ENCODE data around the gene MACROD2. TPM values are rescaled to one million over a fixed set of nuclear protein-coding genes. Genes with fewer than 3 reads are reported as not detected.

MACROD2 gene
- total RNA-seq, 2 experiments from 2014 or later, result not detected

DNA sequence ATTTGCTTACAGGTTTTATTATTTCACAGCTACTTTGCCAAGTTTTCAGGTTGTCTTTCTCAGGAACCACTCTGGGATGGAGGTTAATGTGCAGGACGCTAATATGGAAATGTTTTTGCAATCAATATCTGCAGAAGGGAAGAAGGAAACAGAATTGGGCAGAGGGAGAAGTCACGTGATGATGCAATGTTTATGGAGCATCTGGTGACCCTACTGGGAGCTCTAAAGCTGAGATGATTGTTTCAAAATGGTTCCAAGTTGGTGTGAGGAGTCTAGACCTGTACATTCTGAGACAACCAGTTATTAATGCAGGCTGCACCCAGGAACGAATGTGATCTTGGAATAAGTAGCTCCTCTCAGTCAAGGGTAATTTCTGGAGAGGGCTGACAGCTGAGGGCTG is 1247.5 kb downstream of the MACROD2 start:
- H3K4me3 Mint-ChIP-seq, result no peak overlapping the region
- no peaks in the 10 kb centered on the region for H3K36me3 Mint-ChIP-seq (ENCODE audit: low read depth)
- CTCF ChIA-PET, result interaction anchor here (0.8 kb wide), 1 partner anchor 18 kb away, joined by 3 read pairs; no protein-coding TSS in a partner anchor
- DNase-seq, result no peak
- no peaks in the 10 kb centered on the region for H3K4me1 Mint-ChIP-seq
- H3K27me3 Mint-ChIP-seq, result no peaks in the 10 kb centered on the region
- H3K27ac Mint-ChIP-seq, result no peak overlapping the region
- POLR2A ChIA-PET, result no interaction called here
- H3K9me3 Mint-ChIP-seq, result peaks cover 5% of the 10 kb centered on the region

DNA sequence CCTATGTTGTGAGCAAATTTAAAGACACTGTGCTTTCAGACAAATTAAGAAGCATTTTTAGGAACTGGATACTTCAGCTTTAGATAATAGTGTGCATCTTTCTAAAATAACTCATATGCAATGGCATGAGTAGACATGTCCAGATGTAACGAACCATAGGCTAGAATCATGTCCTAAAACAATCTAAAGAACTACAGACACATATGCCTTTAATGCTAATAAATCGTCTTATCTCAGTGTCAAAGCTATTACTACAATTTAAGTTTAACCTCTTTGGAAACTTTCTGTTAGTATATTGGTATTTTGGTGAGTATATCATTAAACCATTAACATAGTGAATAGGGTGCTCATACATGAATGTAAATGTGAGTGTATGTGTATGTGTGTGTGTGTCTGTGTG is 1250.6 kb downstream of the MACROD2 start:
- DNase-seq, result no peak
- Mint-ChIP-seq H3K27ac (no peak overlapping the region), H3K4me1 (no peaks in the 10 kb centered on the region), H3K36me3 (ENCODE audit: low read depth) (no peaks in the 10 kb centered on the region), H3K27me3 (no peaks in the 10 kb centered on the region), H3K9me3 (peaks cover 9% of the 10 kb centered on the region), H3K4me3 (no peak overlapping the region)
- ChIA-PET CTCF (no interaction called here), POLR2A (no interaction called here)

DNA sequence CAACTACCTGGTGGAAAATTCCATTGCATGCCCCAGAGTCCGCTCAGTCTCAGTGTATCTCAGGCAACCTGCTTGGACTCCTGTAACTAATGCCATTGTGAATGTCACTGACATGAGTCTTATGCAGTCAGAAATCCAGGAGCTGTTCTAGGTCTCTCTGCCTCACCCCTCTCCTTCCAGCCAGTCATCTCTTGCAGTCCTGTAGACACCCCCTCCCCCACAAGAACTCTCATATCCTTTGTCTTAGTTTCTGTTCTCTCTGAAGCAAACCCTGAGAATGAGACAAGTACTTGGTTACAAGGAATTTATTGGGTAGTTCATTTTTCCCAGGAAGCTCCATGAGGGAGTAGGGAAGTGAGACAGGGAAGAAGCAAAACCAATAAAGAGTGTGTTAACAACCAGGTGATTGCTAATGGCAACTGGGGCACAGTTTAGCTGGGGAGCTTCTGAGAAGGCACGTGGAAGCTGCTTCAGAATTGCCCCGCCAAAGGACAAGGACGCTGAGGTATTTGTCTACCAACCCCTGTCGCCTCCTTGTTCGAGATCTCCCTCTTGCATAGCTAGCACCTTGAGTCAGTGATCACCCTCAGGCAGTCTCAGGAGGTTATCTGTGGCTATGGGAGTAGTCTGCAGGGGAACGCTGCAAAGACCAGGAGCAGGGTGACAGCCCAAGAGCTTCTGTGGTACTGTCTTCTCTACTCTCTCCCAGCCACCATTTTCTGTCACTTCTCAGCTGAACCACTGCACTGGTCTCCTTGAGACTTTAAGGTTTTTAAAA is 1253.5 kb downstream of the MACROD2 start:
- H3K4me3 Mint-ChIP-seq, result no peak overlapping the region
- ChIA-PET CTCF (no interaction called here), POLR2A (no interaction called here)
- no peaks in the 10 kb centered on the region for H3K36me3 Mint-ChIP-seq (ENCODE audit: low read depth)
- no peaks in the 10 kb centered on the region for H3K27me3 Mint-ChIP-seq
- DNase-seq, result no peak
- peaks cover 7% of the 10 kb centered on the region for H3K9me3 Mint-ChIP-seq
- no peaks in the 10 kb centered on the region for H3K4me1 Mint-ChIP-seq
- no peak overlapping the region for H3K27ac Mint-ChIP-seq

DNA sequence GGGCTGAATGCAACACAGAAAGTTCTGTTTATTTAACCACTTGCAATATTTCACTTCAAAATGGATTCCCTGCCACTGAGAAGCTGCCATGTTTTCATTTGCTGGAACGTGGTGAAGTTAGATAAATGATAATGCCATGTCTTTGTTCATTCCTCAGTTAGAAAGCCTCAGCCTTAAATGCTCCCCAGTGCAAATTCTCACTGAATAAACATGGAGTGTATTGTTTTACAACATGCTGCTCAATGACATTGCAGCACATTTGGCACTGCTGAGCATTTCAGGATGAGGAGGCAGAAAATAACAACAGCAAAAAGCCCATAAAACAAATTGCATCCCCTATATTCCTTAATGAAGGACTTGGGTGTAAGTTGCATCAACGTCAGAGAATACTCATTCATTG is 1255.9 kb downstream of the MACROD2 start:
- H3K4me1 Mint-ChIP-seq, result no peaks in the 10 kb centered on the region
- POLR2A ChIA-PET, result no interaction called here
- H3K27me3 Mint-ChIP-seq, result no peaks in the 10 kb centered on the region
- peaks cover 9% of the 10 kb centered on the region for H3K9me3 Mint-ChIP-seq
- no peak overlapping the region for H3K4me3 Mint-ChIP-seq
- CTCF ChIA-PET, result no interaction called here
- no peak overlapping the region for H3K27ac Mint-ChIP-seq
- no peaks in the 10 kb centered on the region for H3K36me3 Mint-ChIP-seq (ENCODE audit: low read depth)
- no peak for DNase-seq

DNA sequence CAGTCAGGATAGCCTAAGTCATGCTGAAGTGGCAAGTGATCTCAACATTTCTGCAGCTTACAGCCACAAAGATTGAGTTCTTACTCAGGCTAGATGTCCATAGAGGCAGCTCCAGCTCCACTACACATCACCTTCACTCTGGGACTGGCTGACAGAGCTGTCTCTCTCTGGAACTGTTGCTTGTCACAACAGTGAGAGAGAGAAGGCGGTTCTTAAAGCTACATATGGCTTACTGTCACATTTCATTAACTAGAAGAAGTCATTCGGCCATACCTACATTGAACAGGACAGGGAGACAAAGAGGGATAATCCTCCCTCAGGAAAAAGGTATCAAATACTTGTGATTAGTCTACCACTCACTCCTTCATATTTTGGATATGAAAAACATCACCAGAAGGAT is 1257.0 kb downstream of the MACROD2 start:
- no peaks in the 10 kb centered on the region for H3K4me1 Mint-ChIP-seq
- peaks cover 9% of the 10 kb centered on the region for H3K9me3 Mint-ChIP-seq
- no peak overlapping the region for H3K27ac Mint-ChIP-seq
- no peak for DNase-seq
- no peak overlapping the region for H3K4me3 Mint-ChIP-seq
- H3K36me3 Mint-ChIP-seq (ENCODE audit: low read depth), result no peaks in the 10 kb centered on the region
- no peaks in the 10 kb centered on the region for H3K27me3 Mint-ChIP-seq
- ChIA-PET POLR2A (no interaction called here), CTCF (no interaction called here)

DNA sequence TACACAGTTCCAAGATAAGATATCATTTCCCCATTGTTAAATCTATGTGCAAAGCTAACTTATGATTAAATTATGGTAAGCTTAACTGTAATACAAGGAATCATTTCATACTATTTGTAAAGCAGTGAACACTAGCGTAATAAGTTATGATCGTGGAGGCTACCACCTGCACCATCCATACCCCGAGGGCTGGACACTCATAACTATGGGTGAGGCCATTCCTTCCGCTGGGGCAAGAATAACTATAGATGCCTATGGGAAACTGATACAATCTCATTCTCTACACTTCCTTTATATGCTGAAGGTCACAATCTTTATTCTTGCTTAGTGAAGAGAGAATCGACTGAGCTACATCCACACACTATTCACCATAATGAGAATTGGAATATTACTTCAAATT is 1258.1 kb downstream of the MACROD2 start:
- Mint-ChIP-seq H3K4me3 (no peak overlapping the region), H3K27ac (no peak overlapping the region), H3K27me3 (no peaks in the 10 kb centered on the region), H3K9me3 (peaks cover 5% of the 10 kb centered on the region), H3K4me1 (no peaks in the 10 kb centered on the region), H3K36me3 (ENCODE audit: low read depth) (no peaks in the 10 kb centered on the region)
- CTCF ChIA-PET, result no interaction called here
- POLR2A ChIA-PET, result no interaction called here
- no peak for DNase-seq

DNA sequence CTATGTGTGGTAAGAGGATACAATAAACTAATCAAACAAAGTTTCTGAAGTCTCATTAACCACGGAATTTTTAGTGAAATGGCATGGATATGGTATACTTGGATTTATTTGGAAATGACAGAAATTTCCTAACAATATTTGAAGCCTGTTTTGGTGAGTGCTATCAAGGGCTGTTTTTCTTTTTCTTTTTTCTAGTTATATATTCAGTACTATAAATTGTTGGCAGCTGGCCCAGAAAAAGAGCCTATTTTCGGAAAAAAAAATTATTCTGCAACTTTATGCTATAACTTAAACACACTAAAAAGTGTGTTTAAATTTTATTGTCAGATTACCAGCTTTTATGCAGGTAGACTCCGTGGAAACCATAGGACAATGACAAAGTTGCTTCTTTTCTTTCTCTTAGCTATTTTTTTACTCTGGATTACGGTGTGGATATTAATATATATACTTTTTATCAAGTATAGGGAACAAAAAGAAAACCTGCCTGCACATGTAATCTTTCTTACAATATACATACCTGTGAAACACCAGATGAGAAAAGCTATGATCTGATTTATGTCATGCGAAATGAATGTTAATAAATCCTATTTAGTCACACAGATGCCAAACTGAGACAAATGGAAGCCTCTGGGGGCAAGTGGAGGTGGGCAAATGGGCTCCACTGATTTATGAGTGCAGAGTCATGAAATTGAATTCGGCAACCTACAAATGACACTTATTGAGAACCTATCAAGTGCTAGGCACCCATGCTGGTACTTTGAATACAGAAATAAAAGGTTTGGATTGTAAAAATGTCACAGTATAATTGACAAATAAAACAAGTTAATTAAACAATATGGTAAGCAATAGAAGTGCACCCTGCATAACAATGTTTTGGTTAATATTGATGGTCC is 1261.6 kb downstream of the MACROD2 start:
- Mint-ChIP-seq H3K27ac (no peak overlapping the region), H3K9me3 (peaks cover 2% of the 10 kb centered on the region), H3K4me3 (no peak overlapping the region), H3K4me1 (no peaks in the 10 kb centered on the region), H3K27me3 (no peaks in the 10 kb centered on the region), H3K36me3 (ENCODE audit: low read depth) (no peaks in the 10 kb centered on the region)
- ChIA-PET CTCF (no interaction called here), POLR2A (no interaction called here)
- no peak for DNase-seq

DNA sequence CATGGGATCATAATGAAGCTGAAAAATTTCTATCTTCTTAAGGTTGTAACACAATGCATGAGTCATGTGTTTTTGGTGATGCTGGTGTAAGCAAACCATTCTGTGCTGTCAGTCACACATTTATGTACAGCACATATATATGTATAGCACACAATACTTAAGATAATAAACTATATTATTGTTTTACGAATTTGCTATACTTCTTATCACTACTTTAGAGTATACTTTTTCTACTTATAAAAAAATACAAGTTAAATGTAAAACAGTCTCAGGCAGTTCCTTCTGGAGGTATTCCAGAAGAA is 1262.2 kb downstream of the MACROD2 start:
- Mint-ChIP-seq H3K4me1 (no peaks in the 10 kb centered on the region), H3K36me3 (ENCODE audit: low read depth) (no peaks in the 10 kb centered on the region), H3K27ac (no peak overlapping the region), H3K4me3 (no peak overlapping the region), H3K27me3 (no peaks in the 10 kb centered on the region), H3K9me3 (peaks cover 4% of the 10 kb centered on the region)
- POLR2A ChIA-PET, result no interaction called here
- CTCF ChIA-PET, result no interaction called here
- no peak for DNase-seq

DNA sequence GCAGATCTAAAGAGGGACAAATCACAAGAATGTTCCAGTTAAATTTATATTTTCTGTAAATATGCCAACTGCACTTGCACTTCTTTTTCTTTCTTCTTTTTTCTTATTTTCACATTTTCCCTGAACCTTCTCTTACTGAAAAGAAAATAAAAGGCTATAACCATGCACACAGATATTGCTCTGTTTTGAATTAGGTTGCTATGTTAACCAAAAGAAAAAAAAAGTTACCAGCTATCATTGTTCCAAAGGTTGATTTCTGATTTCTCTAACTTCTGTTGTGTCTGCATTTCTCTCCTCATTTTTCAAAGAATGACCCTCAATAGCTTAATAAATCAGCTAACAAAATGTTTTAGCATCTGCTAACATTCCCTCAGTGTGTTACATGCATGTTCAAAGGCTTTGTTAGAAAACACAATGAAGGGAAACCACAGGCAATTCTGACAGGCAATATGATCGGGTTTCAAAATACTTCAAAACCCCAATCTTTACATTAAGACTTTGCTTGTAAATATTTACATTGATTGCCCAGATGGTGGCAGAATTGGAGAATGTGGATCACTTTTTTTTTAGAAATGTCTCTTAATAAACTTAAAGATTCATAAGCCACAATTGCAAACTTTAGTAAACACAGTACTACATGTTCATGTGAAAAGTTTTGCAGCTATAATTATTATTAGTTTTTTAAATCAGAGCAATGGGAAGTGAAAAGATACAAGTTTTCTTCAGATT is 1270.4 kb downstream of the MACROD2 start:
- ChIA-PET POLR2A (no interaction called here), CTCF (no interaction called here)

DNA sequence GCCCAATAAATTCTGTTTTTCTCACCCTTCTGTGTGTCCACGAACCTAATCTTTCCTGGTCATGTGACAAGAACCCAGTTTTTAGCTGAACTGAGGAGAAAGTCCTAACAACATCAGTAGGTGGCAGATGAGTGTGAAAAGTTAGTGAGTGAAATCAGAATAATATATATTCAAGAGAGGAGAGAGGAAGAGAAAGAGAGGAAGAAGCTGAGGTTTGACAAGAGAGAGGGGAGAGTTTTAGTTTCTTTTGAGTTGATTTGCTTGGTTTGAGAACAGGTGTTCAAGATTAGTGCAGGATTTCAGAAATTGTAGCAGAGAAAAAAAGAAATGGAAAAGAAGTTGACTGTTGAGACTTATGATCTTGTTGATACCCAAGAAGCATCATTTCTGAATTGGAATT is 1272.6 kb downstream of the MACROD2 start:
- Mint-ChIP-seq H3K27me3 (no peaks in the 10 kb centered on the region), H3K9me3 (peaks cover 9% of the 10 kb centered on the region), H3K4me1 (no peaks in the 10 kb centered on the region), H3K36me3 (ENCODE audit: low read depth) (no peaks in the 10 kb centered on the region), H3K27ac (no peak overlapping the region), H3K4me3 (no peak overlapping the region)
- CTCF ChIA-PET, result no interaction called here
- POLR2A ChIA-PET, result no interaction called here
- no peak for DNase-seq

More for the DNA sequence above, 1270.4 kb downstream of the MACROD2 start:
- no peaks in the 10 kb centered on the region for H3K36me3 Mint-ChIP-seq (ENCODE audit: low read depth)
- no peak overlapping the region for H3K27ac Mint-ChIP-seq
- H3K4me1 Mint-ChIP-seq, result no peaks in the 10 kb centered on the region
- H3K4me3 Mint-ChIP-seq, result no peak overlapping the region
- H3K9me3 Mint-ChIP-seq, result peaks cover 11% of the 10 kb centered on the region
- H3K27me3 Mint-ChIP-seq, result no peaks in the 10 kb centered on the region
- DNase-seq, result no peak

DNA sequence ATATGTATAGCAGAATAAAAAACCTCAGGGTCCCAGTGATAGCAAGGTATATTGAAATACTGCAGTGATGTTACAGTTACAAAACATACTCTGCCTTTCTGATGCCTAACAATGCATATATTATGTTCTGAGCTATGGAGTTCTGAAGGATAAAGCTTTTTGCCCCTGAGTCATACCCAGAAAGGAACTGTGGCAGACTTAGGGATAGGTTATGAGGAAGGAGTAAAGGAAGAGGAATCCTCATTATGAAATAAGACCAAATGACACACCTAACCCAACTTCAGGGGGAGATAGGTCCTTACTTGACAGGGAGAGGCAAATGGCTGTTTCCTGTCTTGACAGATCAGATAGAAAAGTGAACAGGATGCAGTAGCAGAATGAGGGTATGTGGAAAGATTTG is 1282.7 kb downstream of the MACROD2 start:
- no peak for DNase-seq
- peaks cover 20% of the 10 kb centered on the region for H3K9me3 Mint-ChIP-seq
- H3K27ac Mint-ChIP-seq, result no peak overlapping the region
- H3K27me3 Mint-ChIP-seq, result no peaks in the 10 kb centered on the region
- H3K4me3 Mint-ChIP-seq, result no peak overlapping the region
- POLR2A ChIA-PET, result no interaction called here
- no peaks in the 10 kb centered on the region for H3K4me1 Mint-ChIP-seq
- H3K36me3 Mint-ChIP-seq (ENCODE audit: low read depth), result no peaks in the 10 kb centered on the region
- CTCF ChIA-PET, result no interaction called here

DNA sequence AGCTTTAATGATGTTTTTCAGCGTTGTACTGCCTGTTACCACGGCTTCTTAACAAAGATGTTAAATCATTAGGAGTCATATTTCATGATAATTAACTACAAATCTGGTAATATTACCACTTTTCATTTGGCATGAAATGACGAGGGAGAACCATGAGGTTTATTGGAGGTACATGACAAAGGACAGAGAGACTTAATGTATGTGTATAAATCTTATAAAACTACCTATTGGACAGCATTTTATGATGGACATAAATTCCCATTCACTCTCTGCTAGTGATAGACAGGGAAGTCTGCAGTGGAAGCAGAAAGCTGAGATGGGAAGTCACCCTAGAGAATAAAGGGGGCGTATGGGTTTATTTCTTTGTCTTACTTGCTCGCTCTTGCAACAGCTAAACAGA is 1292.0 kb downstream of the MACROD2 start:
- POLR2A ChIA-PET, result no interaction called here
- Mint-ChIP-seq H3K27me3 (no peaks in the 10 kb centered on the region), H3K9me3 (peaks cover 14% of the 10 kb centered on the region), H3K4me3 (no peak overlapping the region), H3K4me1 (no peaks in the 10 kb centered on the region), H3K27ac (no peak overlapping the region), H3K36me3 (ENCODE audit: low read depth) (no peaks in the 10 kb centered on the region)
- no peak for DNase-seq
- CTCF ChIA-PET, result no interaction called here

DNA sequence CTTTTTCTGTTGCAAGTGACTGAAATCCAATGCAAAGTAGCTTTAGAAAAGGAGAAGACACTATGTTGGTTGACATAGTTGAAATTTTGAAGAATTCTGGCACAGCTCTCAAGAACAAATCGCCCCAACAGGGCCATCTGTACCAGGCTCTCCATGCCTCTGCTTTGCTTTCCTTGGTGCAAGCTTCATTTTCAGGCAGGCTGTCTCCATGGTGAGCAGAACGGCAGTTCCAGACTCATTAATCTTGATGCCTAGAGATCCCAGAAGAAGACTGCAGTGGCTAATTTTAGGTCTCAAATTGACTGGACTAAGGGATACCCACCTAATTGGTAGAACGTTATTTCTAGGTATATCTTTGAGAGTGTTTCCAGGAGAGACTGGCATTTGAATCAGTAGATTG is 1292.8 kb downstream of the MACROD2 start:
- H3K4me3 Mint-ChIP-seq, result no peak overlapping the region
- CTCF ChIA-PET, result no interaction called here
- peaks cover 7% of the 10 kb centered on the region for H3K9me3 Mint-ChIP-seq
- H3K36me3 Mint-ChIP-seq (ENCODE audit: low read depth), result no peaks in the 10 kb centered on the region
- no peak for DNase-seq
- POLR2A ChIA-PET, result no interaction called here
- no peaks in the 10 kb centered on the region for H3K27me3 Mint-ChIP-seq
- H3K4me1 Mint-ChIP-seq, result no peaks in the 10 kb centered on the region
- no peak overlapping the region for H3K27ac Mint-ChIP-seq

Data from activated CD4-positive, alpha-beta memory T cell treated with anti-CD3 and anti-CD28 coated beads, Interleukin-2, amount 10 ng/mL, durations not matched to agents 7 days and 5 days (primary cell).